SHP77 treated with DMSO at 0.1 percent for 48 hours (cell line): ENCODE data around the gene ZNF425.
"Not testable (repeated sequence)": the region's sequence is repeated elsewhere in the genome, so short reads cannot be mapped to it uniquely, and the experiment has no call there.

Experiments used
- DNase-seq: peaks from one replicate; lab custom pipeline; 2025; lab: John Stamatoyannopoulos, UW

The ZNF425 gene

GRCh38 chr7:149125863-149126661, at the start of gene ZNF425:
TSS of gene ZNF425 (minus strand) at chr7:149126324. CDS start at chr7:149126213, 111 bp downstream.
- DNase-seq: peak; percentile 38

GRCh38 chr7:149175150-149175549, 49.0 kb upstream of the ZNF425 start:
- no peak for DNase-seq

GRCh38 chr7:149172534-149172920, 46.4 kb upstream of the ZNF425 start:
- no peak for DNase-seq

DNA sequence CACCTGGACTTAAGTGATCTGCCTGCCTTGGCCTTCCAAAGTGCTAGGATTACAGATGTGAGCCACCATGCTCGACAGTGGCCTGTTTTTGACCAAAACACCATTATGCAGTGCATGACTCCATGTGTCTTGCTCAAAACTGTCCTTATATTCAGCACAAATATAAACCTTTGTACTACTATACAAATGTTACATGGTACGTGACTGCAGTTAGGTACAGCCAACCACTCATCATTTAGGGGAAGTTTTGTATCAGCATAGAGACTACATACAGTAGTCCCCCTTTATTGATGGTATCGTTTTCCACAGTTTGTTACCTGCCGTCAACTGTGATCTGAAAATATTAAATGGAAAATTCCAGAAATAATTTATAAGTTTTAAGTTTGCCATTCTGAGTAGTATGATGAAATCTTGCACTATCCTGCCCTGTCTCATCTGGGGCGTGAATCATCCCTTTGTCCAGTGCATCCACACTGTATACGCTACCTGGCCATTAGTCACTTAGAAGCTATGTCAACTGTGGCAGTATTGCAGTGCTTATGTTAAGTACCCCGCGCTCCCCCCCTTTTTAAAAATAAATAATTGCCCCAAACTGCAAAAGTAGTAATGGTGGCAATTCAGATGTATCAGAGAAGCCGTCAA, 45.9 kb upstream of the ZNF425 start:
- DNase-seq: no peak

- DNase-seq: no peak
These were observed 40.7 kb upstream of the ZNF425 start for GRCh38 chr7:149166630-149167352.

DNA sequence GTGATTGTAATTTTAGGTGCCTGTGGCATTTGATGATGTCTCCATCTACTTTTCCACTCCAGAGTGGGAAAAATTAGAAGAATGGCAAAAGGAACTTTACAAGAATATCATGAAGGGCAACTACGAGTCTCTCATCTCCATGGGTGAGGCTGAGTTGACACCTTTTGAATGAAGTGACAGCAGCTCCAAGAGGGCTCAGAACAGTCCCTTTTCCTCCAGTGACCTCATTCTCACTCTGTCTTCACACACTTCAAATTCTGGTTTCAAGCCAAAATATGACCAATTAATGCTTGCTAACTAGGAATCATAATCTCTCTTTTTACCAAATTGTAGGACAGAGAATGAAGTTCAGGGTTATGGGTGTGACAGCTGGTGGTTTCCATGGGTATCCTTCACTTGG, 40.0 kb upstream of the ZNF425 start:
- DNase-seq: no peak

DNA sequence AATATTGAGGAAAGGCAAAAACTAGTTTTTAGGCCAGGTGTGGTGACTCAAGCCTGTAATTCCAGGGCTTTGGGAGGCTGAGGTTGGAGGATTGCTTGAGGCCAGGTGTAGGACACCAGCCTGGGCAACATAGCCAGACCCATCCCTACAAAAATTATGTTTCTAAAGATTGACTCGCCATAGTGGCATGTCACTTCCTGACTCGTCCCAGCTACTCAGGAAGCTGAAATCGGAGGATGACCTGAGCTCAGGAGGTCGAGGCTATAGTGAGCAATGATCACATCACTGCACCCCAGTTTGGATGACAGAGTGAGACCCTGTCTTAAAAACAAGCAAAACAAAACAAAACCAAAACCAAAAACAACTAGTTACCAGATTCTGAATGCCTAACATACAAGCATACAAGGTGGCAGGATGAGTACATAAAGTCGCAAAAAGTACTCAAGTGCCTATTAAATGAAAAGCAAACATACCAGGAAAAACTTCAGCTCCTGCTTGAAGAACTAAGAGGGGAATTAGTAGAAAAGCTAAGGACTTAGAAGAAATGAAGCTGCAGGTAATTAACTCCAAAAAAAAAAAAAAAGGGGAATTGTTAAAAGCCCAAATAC, 35.2 kb upstream of the ZNF425 start:
- no peak for DNase-seq

- DNase-seq: no peak
These were observed 30.8 kb upstream of the ZNF425 start for GRCh38 chr7:149156898-149157297.

- no peak for DNase-seq
These were observed 27.9 kb upstream of the ZNF425 start for GRCh38 chr7:149154056-149154455.

GRCh38 chr7:149153346-149153745, 27.2 kb upstream of the ZNF425 start:
- DNase-seq: no peak

- DNase-seq: no peak
These were observed 24.9 kb upstream of the ZNF425 start for GRCh38 chr7:149150981-149151380.

DNA sequence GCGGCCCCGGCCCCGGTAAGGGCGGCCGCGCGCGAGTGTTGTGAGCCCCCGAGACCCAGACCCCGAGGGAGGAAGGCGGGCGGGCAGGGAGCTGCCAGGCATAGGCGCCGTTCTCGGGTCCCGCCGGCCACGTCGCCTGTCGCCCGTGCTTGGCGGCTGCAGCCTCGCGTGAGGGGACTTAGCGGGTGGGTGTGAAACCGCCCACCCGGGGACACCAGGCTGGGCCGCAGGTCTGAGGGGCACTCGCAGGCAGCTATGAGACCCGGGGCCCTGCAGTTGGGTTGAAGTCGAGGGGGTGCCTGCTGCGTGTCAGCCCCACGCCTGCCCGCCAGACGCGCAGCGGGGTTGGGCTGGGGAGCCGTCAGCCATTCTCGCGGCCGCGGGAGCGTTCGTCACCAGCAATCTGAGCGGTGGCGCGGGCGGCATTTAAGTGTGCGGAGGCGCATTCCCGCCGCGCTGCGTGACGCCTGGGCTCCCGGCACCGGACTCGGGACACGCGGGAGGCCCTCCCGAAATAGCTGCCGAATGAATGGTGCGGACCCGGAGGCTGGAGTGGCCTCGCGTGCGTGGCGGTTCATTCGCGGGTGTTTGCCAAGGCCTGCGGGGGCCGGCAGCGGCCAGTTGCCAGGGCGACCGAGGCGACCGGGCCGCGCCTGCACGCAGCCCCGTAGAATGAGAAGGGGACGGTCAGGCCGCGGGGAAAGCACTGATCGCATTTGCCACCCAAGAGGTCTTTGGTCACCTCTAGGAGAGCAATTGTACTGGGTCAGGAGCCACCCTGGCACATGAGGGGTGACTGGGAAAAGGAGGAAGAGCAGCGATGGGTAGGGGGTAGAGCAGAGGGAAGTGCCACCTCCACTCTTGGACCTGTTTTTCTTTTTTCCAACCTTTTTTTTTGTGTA, 21.9 kb upstream of the ZNF425 start:
- DNase-seq: no peak

- peak; percentile 38 for DNase-seq
These were observed 21.1 kb upstream of the ZNF425 start, which contains the start of gene ZNF398 for GRCh38 chr7:149147072-149147751. TSS of gene ZNF398 (plus strand) at chr7:149147453. CDS start at chr7:149147743, 290 bp downstream.

GRCh38 chr7:149145031-149145845, 19.1 kb upstream of the ZNF425 start:
- DNase-seq: no peak

GRCh38 chr7:149144436-149144922, 18.4 kb upstream of the ZNF425 start:
- DNase-seq: not testable (repeated sequence)

DNA sequence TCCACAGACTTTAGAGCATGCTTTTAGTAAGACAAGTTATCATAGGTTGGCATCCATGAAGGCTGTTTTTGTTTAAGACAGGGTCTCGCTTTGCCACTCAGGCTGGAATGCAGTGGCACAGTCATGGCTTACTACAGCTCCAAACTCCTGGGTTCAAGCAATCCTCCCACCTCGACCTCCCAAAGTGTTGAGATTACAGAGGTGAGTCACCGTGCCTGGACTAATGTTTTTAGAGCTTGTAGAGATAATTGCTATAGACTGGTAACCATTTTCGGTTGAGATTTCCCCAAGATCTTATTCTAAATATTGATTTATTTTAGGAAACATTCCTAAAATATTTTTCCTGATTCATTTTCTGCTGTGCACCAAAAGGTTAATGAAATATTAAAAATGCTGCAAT, 15.8 kb upstream of the ZNF425 start:
- no peak for DNase-seq

GRCh38 chr7:149140831-149141230, 14.7 kb upstream of the ZNF425 start:
- DNase-seq: no peak

DNA sequence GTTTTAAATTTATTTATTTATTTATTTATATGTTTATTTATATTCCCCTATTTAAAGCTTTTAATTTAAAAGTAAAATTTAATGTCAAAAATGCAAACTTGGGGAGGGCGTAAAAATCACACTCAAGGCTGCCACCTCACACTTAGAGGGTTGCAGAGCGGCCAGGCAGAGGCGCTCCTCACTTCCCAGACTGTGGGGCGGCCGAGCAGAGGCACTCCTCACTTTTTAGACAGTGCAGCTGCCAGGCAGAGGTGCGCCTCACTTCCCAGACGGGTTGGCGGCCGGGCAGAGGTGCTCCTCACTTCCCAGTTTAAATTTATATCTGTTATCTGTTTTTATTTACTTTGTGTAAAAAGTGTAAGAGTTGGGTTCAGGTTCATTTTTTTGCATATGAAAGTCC, 10.0 kb upstream of the ZNF425 start:
- DNase-seq: no peak

GRCh38 chr7:149133028-149133710, 7.0 kb upstream of the ZNF425 start:
- no peak for DNase-seq
